Progenitor cell of endocrine pancreas (in vitro differentiated cells): Measurements from ENCODE around the gene RTN4. TPM values are rescaled to one million over a fixed set of nuclear protein-coding genes. Genes with fewer than 3 reads are reported as not detected.

Source experiments
- DNase-seq: peaks from one replicate; pipeline ENCODE4 v3.0.0; 2021; ENCODE audit warnings: low spot score; ENCODE audit not compliant: unreplicated experiment
- H3K27ac Mint-ChIP-seq: 2 replicates; pipeline ENCODE4 v1.8.0; 2021; ENCODE audit warnings: mild to moderate bottlenecking, moderate library complexity, mixed read lengths
- H3K27me3 Mint-ChIP-seq: 2 replicates; pipeline ENCODE4 v1.8.0; 2021; ENCODE audit warnings: mixed read lengths
- H3K36me3 Mint-ChIP-seq: 2 replicates; pipeline ENCODE4 v1.8.0; 2022; ENCODE audit warnings: mixed read lengths; ENCODE audit not compliant: insufficient read depth
- H3K4me1 Mint-ChIP-seq: 2 replicates; pipeline ENCODE4 v1.8.0; 2021; ENCODE audit warnings: low read depth, mixed read lengths
- H3K4me3 Mint-ChIP-seq: 2 replicates; pipeline ENCODE4 v1.8.0; 2021; ENCODE audit warnings: low read depth, mild to moderate bottlenecking, moderate library complexity, mixed read lengths
- H3K9me3 Mint-ChIP-seq: 2 replicates; pipeline ENCODE4 v1.8.0; 2021; ENCODE audit warnings: low read depth, mixed read lengths
- CTCF ChIP-seq: fragments of 200-600 bp; sonication (generic); IDR thresholded peaks from one replicate; pipeline ENCODE4 v1.5.0; 2021; ENCODE audit warnings: antibody characterized with exemption, mild to moderate bottlenecking; ENCODE audit not compliant: unreplicated experiment
- total RNA-seq: library from RNA; stranded (reverse); gene quantifications from 2 replicates; pipeline ENCODE4 v1.2.1, GENCODE V29; 2021

Gene RTN4
- total RNA-seq, 1 donor from 2014 or later, result 246 TPM

GRCh38 chr2:55087936-55088335 is 37.7 kb upstream of the RTN4 start:
- Mint-ChIP-seq H3K9me3 (no peaks in the 10 kb centered on the region), H3K4me3 (no peak overlapping the region), H3K4me1 (peaks cover 2% of the 10 kb centered on the region), H3K27me3 (no peaks in the 10 kb centered on the region), H3K36me3 (no peaks in the 10 kb centered on the region), H3K27ac (no peak overlapping the region)
- DNase-seq, result no peak
- no peak for TF ChIP-seq CTCF

GRCh38 chr2:55087501-55087900 is 37.2 kb upstream of the RTN4 start:
- Mint-ChIP-seq H3K27ac (no peak overlapping the region), H3K27me3 (no peaks in the 10 kb centered on the region), H3K9me3 (no peaks in the 10 kb centered on the region), H3K4me3 (no peak overlapping the region), H3K4me1 (no peaks in the 10 kb centered on the region), H3K36me3 (no peaks in the 10 kb centered on the region)
- no peak for TF ChIP-seq CTCF
- DNase-seq, result no peak

GRCh38 chr2:55085113-55086040 is 35.1 kb upstream of the RTN4 start:
- TF ChIP-seq CTCF, result no peak
- H3K9me3 Mint-ChIP-seq, result peaks cover 2% of the 10 kb centered on the region
- H3K27ac Mint-ChIP-seq, result no peak overlapping the region
- DNase-seq, result no peak
- H3K4me3 Mint-ChIP-seq, result no peak overlapping the region
- H3K27me3 Mint-ChIP-seq, result no peaks in the 10 kb centered on the region
- H3K4me1 Mint-ChIP-seq, result no peaks in the 10 kb centered on the region
- no peaks in the 10 kb centered on the region for H3K36me3 Mint-ChIP-seq

- peaks cover 7% of the 10 kb centered on the region for H3K9me3 Mint-ChIP-seq
- no peaks in the 10 kb centered on the region for H3K4me1 Mint-ChIP-seq
- H3K27ac Mint-ChIP-seq, result no peak overlapping the region
- no peak for DNase-seq
- H3K36me3 Mint-ChIP-seq, result no peaks in the 10 kb centered on the region
- no peaks in the 10 kb centered on the region for H3K27me3 Mint-ChIP-seq
- TF ChIP-seq CTCF, result no peak
- H3K4me3 Mint-ChIP-seq, result no peak overlapping the region
These were observed 34.4 kb upstream of the RTN4 start for GRCh38 chr2:55084641-55085040.

GRCh38 chr2:55080204-55080738 is 30.0 kb upstream of the RTN4 start:
- Mint-ChIP-seq H3K27me3 (no peaks in the 10 kb centered on the region), H3K36me3 (no peaks in the 10 kb centered on the region), H3K4me1 (no peaks in the 10 kb centered on the region), H3K27ac (no peak overlapping the region), H3K4me3 (no peak overlapping the region), H3K9me3 (peaks cover 15% of the 10 kb centered on the region)
- DNase-seq, result no peak
- no peak for TF ChIP-seq CTCF
